GM10266 (cell line): ENCODE data around the gene SF3B6.
"Not testable (repeated sequence)": the region's sequence is repeated elsewhere in the genome, so short reads cannot be mapped to it uniquely, and the experiment has no call there.

ENCODE experiments used
- DNase-seq: peaks from one replicate; pipeline ENCODE4 v3.0.0; 2012; ENCODE audit errors: extremely low spot score
- CTCF ChIP-seq: IDR thresholded peaks from 2 replicates; pipeline ENCODE4 v1.5.1; 2012; ENCODE audit warnings: mild to moderate bottlenecking, low read depth; ENCODE audit not compliant: control insufficient read depth, insufficient read depth; ENCODE audit errors: missing control alignments

The SF3B6 gene

DNA sequence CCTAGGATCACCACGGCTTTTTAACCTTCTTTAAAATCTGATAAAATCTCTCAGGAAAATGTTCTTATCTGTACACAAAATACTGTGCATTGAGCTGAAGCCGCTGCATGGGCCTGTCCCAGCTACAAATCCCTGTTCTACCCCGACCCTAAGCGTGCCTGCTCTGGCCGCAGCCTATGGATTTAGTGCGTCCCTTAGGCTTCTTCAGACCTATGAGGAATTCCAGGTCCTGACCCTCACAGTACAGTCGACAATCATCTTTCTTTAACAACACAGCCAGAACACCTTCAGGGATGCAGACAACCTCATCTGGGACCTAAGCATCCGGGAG is 28.5 kb downstream of the SF3B6 start:
- TF ChIP-seq CTCF: no peak

DNA sequence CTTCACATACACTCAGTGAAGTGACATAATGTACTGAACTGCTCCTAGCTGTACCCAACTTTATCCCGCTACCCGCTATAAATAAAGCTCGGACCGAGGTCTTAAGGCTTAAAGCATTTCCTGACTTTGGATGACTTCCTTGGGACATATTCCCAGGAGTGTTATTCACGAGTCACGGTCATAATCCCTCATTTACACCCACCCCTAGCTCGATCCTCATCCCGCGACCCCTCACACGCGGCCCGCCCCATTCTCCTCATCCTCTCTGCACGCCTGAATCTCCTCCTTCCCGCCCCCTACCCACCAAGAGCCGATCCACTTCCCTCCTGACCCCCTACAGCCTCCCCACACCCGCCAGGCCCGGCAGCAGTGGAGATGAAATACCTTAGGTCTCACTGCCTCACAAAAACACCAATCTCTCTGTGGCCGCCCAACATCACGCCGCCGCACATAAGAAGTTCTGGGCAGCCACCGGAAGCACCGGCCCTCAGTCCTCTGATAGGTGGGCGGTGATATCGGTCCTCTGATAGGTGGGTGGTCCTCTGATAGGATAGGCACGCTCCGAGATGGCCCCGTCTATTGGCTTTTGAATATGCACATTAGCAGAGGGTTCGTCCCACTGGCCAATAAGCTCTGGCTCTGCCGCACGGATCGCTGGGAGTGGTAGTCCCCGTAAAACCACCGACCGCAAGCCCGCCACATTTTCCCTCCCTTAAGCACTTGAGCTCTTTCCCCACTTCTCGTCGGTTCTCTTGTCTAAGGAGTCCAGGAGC is 29.0 kb downstream of the SF3B6 start, which contains the start of gene WDCP:
Gene WDCP, minus strand, starts transcription at position 462 of the 773 bp plus-strand sequence. CDS start 7,897 bp downstream, outside the sequence.
- TF ChIP-seq CTCF: no peak
- peak; percentile 94 for DNase-seq

More for the DNA sequence above, 28.5 kb downstream of the SF3B6 start:
- no peak for DNase-seq

GRCh38 chr2:24046599-24046929 is 29.6 kb downstream of the SF3B6 start:
- no peak for DNase-seq

GRCh38 chr2:24045511-24046508 is 30.3 kb downstream of the SF3B6 start:
- TF ChIP-seq CTCF: no peak
- DNase-seq: no peak

More at GRCh38 chr2:24046599-24046929, 29.6 kb downstream of the SF3B6 start:
- TF ChIP-seq CTCF: no peak

DNA sequence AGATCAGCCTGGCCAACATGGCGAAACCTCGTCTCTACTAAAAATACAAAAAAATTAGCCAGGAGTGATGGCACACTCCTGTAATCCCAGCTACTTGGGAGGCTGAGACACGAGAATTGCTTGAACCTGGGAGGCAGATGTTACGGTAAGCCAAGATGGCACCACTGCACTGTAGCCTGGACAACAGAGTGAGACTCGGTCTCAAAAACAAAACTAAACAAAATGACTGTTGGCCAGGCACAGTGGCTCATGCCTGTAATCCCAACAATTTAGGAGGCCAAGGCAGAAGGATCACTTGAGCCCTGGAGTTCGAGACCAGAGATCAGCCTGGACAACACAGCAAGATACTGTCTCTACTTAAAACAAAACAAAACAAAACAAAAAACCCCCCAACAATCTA is 33.0 kb downstream of the SF3B6 start:
- not testable (repeated sequence) for DNase-seq

DNA sequence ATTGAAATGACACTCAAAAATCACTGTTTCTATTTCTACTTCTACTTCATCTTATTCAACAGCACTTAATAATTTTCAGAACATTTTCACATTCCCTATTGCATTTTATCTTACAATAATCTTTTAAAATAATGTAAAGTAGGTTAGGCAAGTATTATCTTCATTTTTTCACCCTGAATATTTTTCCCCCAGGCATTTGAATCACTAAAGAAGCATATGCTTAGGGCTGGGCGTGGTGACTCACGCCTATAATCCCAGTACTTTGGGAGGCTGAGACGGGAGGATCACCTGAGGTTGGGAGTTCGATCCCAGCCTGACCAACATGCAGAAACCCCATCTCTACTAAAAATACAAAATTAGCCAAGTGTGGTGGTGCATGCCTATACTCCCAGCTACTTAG is 35.6 kb downstream of the SF3B6 start:
- no peak for DNase-seq
- no peak for TF ChIP-seq CTCF

DNA sequence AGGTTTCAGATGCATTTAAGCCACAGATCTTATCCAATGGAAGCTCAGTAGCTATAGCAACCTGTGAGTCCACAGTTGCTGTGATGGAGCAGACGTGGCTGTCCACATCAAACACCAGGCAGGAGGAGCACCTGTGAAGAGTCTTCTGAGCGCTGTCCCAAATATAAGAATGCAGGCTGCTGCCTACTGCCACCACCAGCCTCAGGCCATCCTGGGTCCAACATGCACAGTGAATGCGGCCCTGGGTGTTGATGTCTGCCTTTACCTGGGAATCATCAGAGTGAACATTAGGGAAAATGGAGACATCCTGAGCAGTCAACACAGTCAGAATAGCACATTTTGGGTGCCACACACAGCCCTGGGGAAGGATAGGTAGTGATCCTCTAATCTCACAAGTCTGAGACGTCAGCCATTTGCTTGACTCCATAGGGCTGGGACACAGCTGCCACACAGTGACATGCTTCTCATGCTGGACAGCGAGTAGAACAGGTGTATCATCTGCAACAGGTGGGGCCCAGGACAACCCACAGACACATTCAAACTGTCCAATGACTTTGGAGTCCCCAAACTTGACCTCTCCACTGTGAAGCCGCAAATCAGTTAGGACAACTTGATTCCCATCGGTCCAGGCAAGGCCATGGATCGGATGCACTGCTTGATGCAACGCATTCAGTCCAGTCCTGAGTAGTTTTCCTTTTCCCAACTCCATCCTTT is 37.2 kb downstream of the SF3B6 start:
- no peak for TF ChIP-seq CTCF
- no peak for DNase-seq
